ENCODE measurements around the gene STK11. TPM values are rescaled to one million over a fixed set of nuclear protein-coding genes. Genes with fewer than 3 reads are reported as not detected.
A peak's percentile ranks its signal among the peaks of the same experiment; 100 is the strongest.

STK11 gene
- total RNA-seq, 3 donors from 2014 or later = 69.6 to 86.6 (median 76.3) TPM

DNA sequence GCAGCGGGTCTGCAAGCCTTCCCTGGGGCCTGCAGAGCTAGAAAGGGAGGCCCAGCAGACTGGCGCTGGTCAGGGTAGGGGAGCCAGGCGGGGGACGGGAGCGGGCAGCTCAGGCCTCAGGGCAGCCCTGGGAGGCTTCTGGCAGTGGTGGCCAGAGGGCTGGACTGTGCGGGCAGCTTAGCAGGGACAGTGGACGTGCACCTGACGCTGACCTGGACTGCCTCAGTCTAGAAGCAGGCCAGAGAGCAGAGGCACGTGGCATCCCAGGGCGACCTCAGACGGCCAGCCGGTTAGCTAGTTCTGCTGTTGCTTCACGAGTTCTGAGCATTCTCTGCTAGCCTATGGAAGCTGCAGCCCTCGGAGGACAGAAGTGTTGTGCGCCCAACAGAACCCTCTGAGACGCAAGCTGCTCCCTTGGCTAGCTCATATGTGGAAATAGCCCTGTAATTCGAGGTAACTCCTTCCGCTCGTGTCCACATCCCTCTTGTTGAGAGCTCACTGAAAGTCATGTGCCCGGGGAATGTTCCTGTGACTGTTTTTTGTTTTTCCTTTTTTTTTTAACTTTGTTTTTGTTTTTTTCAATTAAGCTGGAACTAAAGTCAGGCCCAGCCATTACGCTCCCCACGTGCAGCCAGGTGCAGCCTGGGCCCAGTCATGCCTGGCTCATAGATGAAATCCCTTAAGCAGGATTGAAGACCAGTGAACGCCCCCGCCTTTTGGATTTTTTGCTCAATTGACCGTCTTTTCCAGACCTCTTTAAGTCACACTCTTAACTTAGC lies 67.9 kb downstream of the STK11 start:
- peaks cover 71% of the 10 kb centered on the region for H3K4me1 ChIP-seq (ENCODE audit: low read depth)

DNA sequence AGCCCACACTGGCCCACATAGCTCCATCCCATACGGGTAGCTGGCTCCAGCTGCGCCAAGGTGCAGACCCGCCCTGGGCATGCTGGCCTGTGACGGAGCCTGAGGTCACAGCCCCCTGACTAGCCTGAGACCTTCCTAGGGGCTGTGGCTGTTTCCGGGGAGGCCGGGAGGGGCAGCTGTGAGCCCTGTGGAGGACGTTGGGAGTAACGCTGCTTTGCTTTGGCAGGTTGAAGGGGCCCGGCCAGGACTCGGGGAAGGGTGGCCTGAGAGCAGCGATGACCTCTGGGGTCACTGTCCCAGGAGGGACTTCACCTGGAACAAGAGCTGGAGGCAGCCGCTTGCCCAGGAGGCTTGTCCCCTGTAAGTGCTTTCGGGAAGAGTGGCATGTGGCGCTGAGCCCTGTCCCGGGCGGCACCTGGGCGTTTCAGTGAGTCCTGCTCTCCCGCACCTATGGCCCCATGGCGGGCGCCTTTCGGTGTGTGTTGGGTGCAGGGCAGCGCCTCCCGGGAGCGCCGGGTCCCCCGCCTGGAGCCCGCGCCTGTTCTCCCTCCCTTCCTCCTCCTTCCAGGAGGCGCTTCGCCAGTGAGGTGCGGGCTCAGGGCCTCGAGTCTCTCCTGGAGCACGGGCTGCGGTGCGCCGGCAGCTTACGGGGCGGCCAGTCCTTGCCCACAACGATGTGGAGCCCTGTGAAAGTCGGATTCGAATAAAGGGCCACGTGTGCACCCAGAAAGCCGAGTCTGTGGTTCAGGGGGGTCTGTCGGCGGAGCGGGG lies 68.7 kb downstream of the STK11 start:
- TF ChIP-seq, protein P1, sequence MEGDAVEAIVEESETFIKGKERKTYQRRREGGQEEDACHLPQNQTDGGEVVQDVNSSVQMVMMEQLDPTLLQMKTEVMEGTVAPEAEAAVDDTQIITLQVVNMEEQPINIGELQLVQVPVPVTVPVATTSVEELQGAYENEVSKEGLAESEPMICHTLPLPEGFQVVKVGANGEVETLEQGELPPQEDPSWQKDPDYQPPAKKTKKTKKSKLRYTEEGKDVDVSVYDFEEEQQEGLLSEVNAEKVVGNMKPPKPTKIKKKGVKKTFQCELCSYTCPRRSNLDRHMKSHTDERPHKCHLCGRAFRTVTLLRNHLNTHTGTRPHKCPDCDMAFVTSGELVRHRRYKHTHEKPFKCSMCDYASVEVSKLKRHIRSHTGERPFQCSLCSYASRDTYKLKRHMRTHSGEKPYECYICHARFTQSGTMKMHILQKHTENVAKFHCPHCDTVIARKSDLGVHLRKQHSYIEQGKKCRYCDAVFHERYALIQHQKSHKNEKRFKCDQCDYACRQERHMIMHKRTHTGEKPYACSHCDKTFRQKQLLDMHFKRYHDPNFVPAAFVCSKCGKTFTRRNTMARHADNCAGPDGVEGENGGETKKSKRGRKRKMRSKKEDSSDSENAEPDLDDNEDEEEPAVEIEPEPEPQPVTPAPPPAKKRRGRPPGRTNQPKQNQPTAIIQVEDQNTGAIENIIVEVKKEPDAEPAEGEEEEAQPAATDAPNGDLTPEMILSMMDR (IDR thresholded peaks at IDR 0.05) = no peak
- intact Hi-C loops (cut with DNase I, micrococcal nuclease) = no loop called here
- Histone ChIP-seq H3K36me3 (ENCODE audit: low read depth) (peaks cover 19% of the 10 kb centered on the region), H3K4me1 (ENCODE audit: low read depth) (peaks cover 66% of the 10 kb centered on the region), H3K4me3 (no peak overlapping the region), H3K9me3 (no peaks in the 10 kb centered on the region)
- DNase-seq = peak in 1 of 3 donors; percentile 60
- ATAC-seq = no peak

More for the DNA sequence above, 67.9 kb downstream of the STK11 start:
- TF ChIP-seq, protein P1 (IDR thresholded peaks at IDR 0.05) = no peak
- intact Hi-C loops (cut with DNase I, micrococcal nuclease) = no loop called here
- DNase-seq (no peak), ATAC-seq (no peak)
- Histone ChIP-seq H3K4me3 (no peak overlapping the region), H3K9me3 (no peaks in the 10 kb centered on the region), H3K36me3 (ENCODE audit: low read depth) (peaks cover 19% of the 10 kb centered on the region)

GRCh38 chr19:1274852-1275259 lies 69.3 kb downstream of the STK11 start:
- intact Hi-C loops (cut with DNase I, micrococcal nuclease) = no loop called here
- H3K4me3 ChIP-seq = peak overlapping the region; percentile 32
- ATAC-seq (no peak), DNase-seq (no peak)
- TF ChIP-seq, protein P1 (IDR thresholded peaks at IDR 0.05) = no peak
- H3K4me1 ChIP-seq (ENCODE audit: low read depth) = peaks cover 66% of the 10 kb centered on the region
- H3K9me3 ChIP-seq = no peaks in the 10 kb centered on the region
- peaks cover 19% of the 10 kb centered on the region for H3K36me3 ChIP-seq (ENCODE audit: low read depth)

DNA sequence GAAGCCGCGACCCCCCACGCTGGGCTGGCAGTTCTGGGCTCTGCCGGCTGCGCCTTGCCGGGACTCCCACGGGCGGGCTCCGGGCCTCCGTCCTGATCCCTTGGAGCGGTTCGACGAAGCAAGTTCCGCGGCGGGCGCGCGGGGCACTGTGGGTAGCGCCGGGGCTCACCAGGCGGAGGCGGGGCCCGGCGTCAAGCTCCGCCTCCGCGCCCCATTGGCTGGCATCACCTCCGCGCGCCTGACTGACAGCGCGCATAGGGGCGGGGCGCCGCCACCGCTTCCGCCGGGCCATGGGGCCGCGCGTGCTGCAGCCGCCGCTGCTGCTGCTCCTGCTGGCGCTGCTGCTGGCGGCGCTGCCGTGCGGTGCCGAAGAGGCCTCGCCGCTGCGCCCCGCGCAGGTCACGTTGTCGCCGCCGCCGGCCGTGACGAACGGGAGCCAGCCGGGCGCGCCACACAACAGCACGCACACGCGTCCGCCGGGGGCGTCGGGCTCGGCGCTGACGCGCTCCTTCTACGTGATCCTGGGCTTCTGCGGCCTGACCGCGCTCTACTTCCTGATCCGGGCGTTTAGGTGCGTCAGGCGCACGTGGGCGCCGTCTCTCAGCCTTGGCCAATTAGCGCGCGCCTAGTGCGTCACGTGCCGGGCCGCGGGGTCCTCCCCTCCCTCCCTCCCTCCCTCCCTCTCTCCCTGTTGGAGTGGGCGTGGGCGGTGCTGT lies 69.8 kb downstream of the STK11 start, which contains the start of gene FAM174C:
FAM174C (plus strand) TSS at position 271 of the 716 bp plus-strand sequence; CDS start at position 291, 20 bp downstream.
- H3K4me1 ChIP-seq (ENCODE audit: low read depth) = peaks cover 61% of the 10 kb centered on the region
- ATAC-seq (peak; percentile 86), DNase-seq (peak; percentile 96 to 98 (median 97))
- TF ChIP-seq, protein P1 (IDR thresholded peaks at IDR 0.05) = no peak
- H3K4me3 ChIP-seq = peak within 1 kb of the TSS; percentile 32
- peaks cover 19% of the 10 kb centered on the region for H3K36me3 ChIP-seq (ENCODE audit: low read depth)
- intact Hi-C loops (cut with DNase I, micrococcal nuclease) = no loop called here
- H3K9me3 ChIP-seq = no peaks in the 10 kb centered on the region

GRCh38 chr19:1275976-1276627 lies 70.5 kb downstream of the STK11 start:
- TF ChIP-seq, protein P1 (IDR thresholded peaks at IDR 0.05) = no peak
- DNase-seq = no peak
- no peak for ATAC-seq
- peaks cover 19% of the 10 kb centered on the region for H3K36me3 ChIP-seq (ENCODE audit: low read depth)
- peaks cover 54% of the 10 kb centered on the region for H3K4me1 ChIP-seq (ENCODE audit: low read depth)
- H3K9me3 ChIP-seq = no peaks in the 10 kb centered on the region
- H3K4me3 ChIP-seq = peak overlapping the region; percentile 32
- intact Hi-C loops (cut with DNase I, micrococcal nuclease) = no loop called here

Measured in mucosa of descending colon (tissue), 3 donors.